ENCODE data around the gene BANK1.

BANK1 gene

GRCh38 chr4:102076622-102077021 is 286.1 kb downstream of the BANK1 start:
- ATAC-seq, result no peak

GRCh38 chr4:102080184-102080583 is 289.7 kb downstream of the BANK1 start:
- TF ChIP-seq PATZ1 (CRISPR knock-in tag; IDR thresholded peaks at IDR 0.05; ENCODE audit: borderline replicate concordance), result no peak
- ATAC-seq, result no peak

More at GRCh38 chr4:102076622-102077021, 286.1 kb downstream of the BANK1 start:
- no peak for TF ChIP-seq CSDC2 (CRISPR knock-in tag; IDR thresholded peaks at IDR 0.05)
- TF ChIP-seq RARB (CRISPR knock-in tag; IDR thresholded peaks at IDR 0.05), result no peak
- no peak for TF ChIP-seq TOX (CRISPR knock-in tag; IDR thresholded peaks at IDR 0.05; ENCODE audit: borderline replicate concordance)
- no peak for TF ChIP-seq TCF4 (CRISPR knock-in tag; IDR thresholded peaks at IDR 0.05; ENCODE audit: borderline replicate concordance)
- TF ChIP-seq POU6F1 (CRISPR knock-in tag; IDR thresholded peaks at IDR 0.05; ENCODE audit: borderline replicate concordance, low read depth), result no peak
- no peak for TF ChIP-seq ZNF8 (CRISPR knock-in tag; IDR thresholded peaks at IDR 0.05)
- TF ChIP-seq ZFP30 (CRISPR knock-in tag; IDR thresholded peaks at IDR 0.05), result no peak
- TF ChIP-seq SNAI2 (CRISPR knock-in tag; IDR thresholded peaks at IDR 0.05), result no peak
- TF ChIP-seq CSRNP3 (CRISPR knock-in tag; IDR thresholded peaks at IDR 0.05), result no peak
- no peak for TF ChIP-seq BACH2 (CRISPR knock-in tag; IDR thresholded peaks at IDR 0.05; ENCODE audit: borderline replicate concordance)
- TF ChIP-seq ZFP3 (CRISPR knock-in tag; IDR thresholded peaks at IDR 0.05), result no peak
- TF ChIP-seq ISL1 (CRISPR knock-in tag; IDR thresholded peaks at IDR 0.05), result no peak
- no peak for TF ChIP-seq ARNTL (CRISPR knock-in tag; IDR thresholded peaks at IDR 0.05; ENCODE audit: borderline replicate concordance, low read depth)
- no peak for TF ChIP-seq GLIS3 (CRISPR knock-in tag; IDR thresholded peaks at IDR 0.05)
- TF ChIP-seq ZC3H10 (CRISPR knock-in tag; IDR thresholded peaks at IDR 0.05), result no peak
- no peak for TF ChIP-seq ZNF565 (CRISPR knock-in tag; conservative IDR thresholded peaks at IDR 0.05; ENCODE audit: low read depth)
- TF ChIP-seq PATZ1 (CRISPR knock-in tag; IDR thresholded peaks at IDR 0.05; ENCODE audit: borderline replicate concordance), result no peak
- no peak for TF ChIP-seq CREB5 (CRISPR knock-in tag; IDR thresholded peaks at IDR 0.05; ENCODE audit: low read depth)

GRCh38 chr4:102089850-102090621 is 299.5 kb downstream of the BANK1 start:
- ATAC-seq, result no peak
- TF ChIP-seq CSDC2 (CRISPR knock-in tag; IDR thresholded peaks at IDR 0.05) (no peak), ARNTL (CRISPR knock-in tag; IDR thresholded peaks at IDR 0.05; ENCODE audit: borderline replicate concordance, low read depth) (no peak), OSR1 (CRISPR knock-in tag; IDR thresholded peaks at IDR 0.05) (no peak), ISL1 (CRISPR knock-in tag; IDR thresholded peaks at IDR 0.05) (no peak), PPARA (CRISPR knock-in tag; IDR thresholded peaks at IDR 0.05; ENCODE audit: borderline replicate concordance) (no peak), PATZ1 (CRISPR knock-in tag; IDR thresholded peaks at IDR 0.05; ENCODE audit: borderline replicate concordance) (no peak), ESRRG (CRISPR knock-in tag; IDR thresholded peaks at IDR 0.05) (no peak), ZNF70 (CRISPR knock-in tag; IDR thresholded peaks at IDR 0.05) (no peak), ZFP30 (CRISPR knock-in tag; IDR thresholded peaks at IDR 0.05) (no peak), ZC3H10 (CRISPR knock-in tag; IDR thresholded peaks at IDR 0.05) (no peak), RARB (CRISPR knock-in tag; IDR thresholded peaks at IDR 0.05) (no peak), POU6F1 (CRISPR knock-in tag; IDR thresholded peaks at IDR 0.05; ENCODE audit: borderline replicate concordance, low read depth) (no peak)
